Breast epithelium (tissue), 3 donors: Measurements from ENCODE around the gene KCNQ5.

Source experiments
- POLR2A ChIP-seq: fragments of 450-650 bp; IDR thresholded peaks from one replicate; pipeline ENCODE4 v1.6.1; 2016; ENCODE audit warnings: antibody characterized with exemption, mild to moderate bottlenecking, moderate library complexity
- TF ChIP-seq, protein P1 (sequence below), 3 donors: fragments of 450-650 bp; IDR thresholded peaks; one replicate each; pipeline ENCODE4 v1.5.1; 2016 to 2017; ENCODE audit warnings: antibody characterized with exemption in 3 of 3, mild to moderate bottlenecking in 3 of 3, moderate library complexity in 3 of 3

DNA sequence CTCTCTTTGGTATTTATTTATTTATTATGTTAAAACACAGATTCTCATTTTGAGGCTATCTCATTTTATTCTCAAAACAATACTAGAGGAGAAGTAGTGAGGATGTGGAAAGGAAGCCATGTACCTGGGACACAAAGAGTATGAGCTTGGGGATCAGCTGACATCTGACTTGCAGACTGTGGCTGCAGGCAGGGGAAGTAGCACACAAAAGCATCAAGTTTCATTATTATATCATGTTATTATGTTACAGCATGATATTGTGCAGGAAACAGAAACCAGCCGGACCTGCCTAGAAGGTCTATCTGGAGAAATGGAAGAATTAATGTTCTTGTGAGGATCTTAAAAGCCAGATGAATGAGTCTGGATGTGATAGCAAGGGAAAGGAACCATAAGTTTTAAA, 355.2 kb downstream of the KCNQ5 start:
- TF ChIP-seq, protein P1, sequence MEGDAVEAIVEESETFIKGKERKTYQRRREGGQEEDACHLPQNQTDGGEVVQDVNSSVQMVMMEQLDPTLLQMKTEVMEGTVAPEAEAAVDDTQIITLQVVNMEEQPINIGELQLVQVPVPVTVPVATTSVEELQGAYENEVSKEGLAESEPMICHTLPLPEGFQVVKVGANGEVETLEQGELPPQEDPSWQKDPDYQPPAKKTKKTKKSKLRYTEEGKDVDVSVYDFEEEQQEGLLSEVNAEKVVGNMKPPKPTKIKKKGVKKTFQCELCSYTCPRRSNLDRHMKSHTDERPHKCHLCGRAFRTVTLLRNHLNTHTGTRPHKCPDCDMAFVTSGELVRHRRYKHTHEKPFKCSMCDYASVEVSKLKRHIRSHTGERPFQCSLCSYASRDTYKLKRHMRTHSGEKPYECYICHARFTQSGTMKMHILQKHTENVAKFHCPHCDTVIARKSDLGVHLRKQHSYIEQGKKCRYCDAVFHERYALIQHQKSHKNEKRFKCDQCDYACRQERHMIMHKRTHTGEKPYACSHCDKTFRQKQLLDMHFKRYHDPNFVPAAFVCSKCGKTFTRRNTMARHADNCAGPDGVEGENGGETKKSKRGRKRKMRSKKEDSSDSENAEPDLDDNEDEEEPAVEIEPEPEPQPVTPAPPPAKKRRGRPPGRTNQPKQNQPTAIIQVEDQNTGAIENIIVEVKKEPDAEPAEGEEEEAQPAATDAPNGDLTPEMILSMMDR (IDR thresholded peaks at IDR 0.05) = no peak
- no peak for TF ChIP-seq POLR2A
